PC-3 (cell line): ENCODE data around the gene CHAMP1.

Source experiments
- EZH2 ChIP-seq: fragments of 300-600 bp; sonication (generic); IDR thresholded peaks from one replicate; pipeline ENCODE4 v1.6.1; 2017; ENCODE audit warnings: antibody characterized with exemption, mild to moderate bottlenecking, low read length; ENCODE audit not compliant: unreplicated experiment
- TF ChIP-seq, protein P1 (sequence below): fragments of 300-600 bp; sonication (generic); conservative IDR thresholded peaks from 2 replicates; pipeline ENCODE4 v1.5.1; 2017; ENCODE audit warnings: antibody characterized with exemption, low read depth, mild to moderate bottlenecking, low read length

DNA sequence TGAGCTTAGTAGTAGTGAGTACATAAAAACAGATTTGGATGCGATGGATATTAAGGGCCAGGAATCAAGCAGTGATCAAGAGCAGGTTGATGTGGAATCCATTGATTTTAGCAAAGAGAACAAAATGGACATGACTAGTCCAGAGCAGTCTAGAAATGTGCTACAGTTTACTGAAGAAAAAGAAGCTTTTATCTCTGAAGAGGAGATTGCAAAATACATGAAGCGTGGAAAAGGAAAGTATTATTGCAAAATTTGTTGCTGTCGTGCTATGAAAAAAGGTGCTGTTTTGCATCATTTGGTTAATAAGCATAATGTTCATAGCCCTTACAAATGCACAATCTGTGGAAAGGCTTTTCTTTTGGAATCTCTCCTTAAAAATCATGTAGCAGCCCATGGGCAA lies 11.4 kb downstream of the CHAMP1 start:
- TF ChIP-seq, protein P1, sequence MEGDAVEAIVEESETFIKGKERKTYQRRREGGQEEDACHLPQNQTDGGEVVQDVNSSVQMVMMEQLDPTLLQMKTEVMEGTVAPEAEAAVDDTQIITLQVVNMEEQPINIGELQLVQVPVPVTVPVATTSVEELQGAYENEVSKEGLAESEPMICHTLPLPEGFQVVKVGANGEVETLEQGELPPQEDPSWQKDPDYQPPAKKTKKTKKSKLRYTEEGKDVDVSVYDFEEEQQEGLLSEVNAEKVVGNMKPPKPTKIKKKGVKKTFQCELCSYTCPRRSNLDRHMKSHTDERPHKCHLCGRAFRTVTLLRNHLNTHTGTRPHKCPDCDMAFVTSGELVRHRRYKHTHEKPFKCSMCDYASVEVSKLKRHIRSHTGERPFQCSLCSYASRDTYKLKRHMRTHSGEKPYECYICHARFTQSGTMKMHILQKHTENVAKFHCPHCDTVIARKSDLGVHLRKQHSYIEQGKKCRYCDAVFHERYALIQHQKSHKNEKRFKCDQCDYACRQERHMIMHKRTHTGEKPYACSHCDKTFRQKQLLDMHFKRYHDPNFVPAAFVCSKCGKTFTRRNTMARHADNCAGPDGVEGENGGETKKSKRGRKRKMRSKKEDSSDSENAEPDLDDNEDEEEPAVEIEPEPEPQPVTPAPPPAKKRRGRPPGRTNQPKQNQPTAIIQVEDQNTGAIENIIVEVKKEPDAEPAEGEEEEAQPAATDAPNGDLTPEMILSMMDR, result no peak
- no peak for TF ChIP-seq EZH2
